BJ (cell line): ENCODE results near the gene CRYL1. TPM values are rescaled to one million over a fixed set of nuclear protein-coding genes. Genes with fewer than 3 reads are reported as not detected.

Experiments used
- CTCF ChIA-PET: fragments of 350-600 bp; formaldehyde crosslinking; extraction: SDS; loops from one replicate; lab custom pipeline; 2021; ENCODE audit warnings: antibody characterized with exemption, inconsistent platforms; lab: Yijun Ruan, JAX
- POLR2A ChIA-PET: fragments of 300-600 bp; sonication (Branson Sonifier 250); formaldehyde crosslinking; extraction: SDS; loops from one replicate; lab custom pipeline; 2021; ENCODE audit warnings: antibody characterized with exemption; lab: Charles Lee
- DNase-seq: peaks from one replicate; pipeline ENCODE4 v3.0.0-alpha.2; 2011; ENCODE audit warnings: low read depth
- H3K27me3 ChIP-seq: 2 replicates; pipeline ENCODE4 v1.6.0; 2011; ENCODE audit warnings: low read length; ENCODE audit not compliant: control insufficient read depth, insufficient read depth
- H3K36me3 ChIP-seq: 2 replicates; pipeline ENCODE4 v1.5.1; 2011; ENCODE audit warnings: low read length; ENCODE audit not compliant: control insufficient read depth, insufficient read depth
- H3K4me3 ChIP-seq: 2 replicates; pipeline ENCODE4 v1.5.1; 2011; ENCODE audit warnings: low read depth, mild to moderate bottlenecking, control low read depth, low read length
- polyA plus RNA-seq: library from polyadenylated mRNA; depleted of rRNA; stranded (reverse); fragments of >200 nt; gene quantifications from 2 replicates; pipeline ENCODE4 v1.2.3, GENCODE V29; 2011
- TF ChIP-seq, protein P1 (sequence below): IDR thresholded peaks from 2 replicates; pipeline ENCODE4 v1.5.1; 2011; ENCODE audit warnings: low read depth, mild to moderate bottlenecking, control low read depth, inconsistent platforms, low read length, moderate library complexity; ENCODE audit not compliant: insufficient read depth

Gene CRYL1
- polyA plus RNA-seq, 1 experiment: 30.6 TPM

DNA sequence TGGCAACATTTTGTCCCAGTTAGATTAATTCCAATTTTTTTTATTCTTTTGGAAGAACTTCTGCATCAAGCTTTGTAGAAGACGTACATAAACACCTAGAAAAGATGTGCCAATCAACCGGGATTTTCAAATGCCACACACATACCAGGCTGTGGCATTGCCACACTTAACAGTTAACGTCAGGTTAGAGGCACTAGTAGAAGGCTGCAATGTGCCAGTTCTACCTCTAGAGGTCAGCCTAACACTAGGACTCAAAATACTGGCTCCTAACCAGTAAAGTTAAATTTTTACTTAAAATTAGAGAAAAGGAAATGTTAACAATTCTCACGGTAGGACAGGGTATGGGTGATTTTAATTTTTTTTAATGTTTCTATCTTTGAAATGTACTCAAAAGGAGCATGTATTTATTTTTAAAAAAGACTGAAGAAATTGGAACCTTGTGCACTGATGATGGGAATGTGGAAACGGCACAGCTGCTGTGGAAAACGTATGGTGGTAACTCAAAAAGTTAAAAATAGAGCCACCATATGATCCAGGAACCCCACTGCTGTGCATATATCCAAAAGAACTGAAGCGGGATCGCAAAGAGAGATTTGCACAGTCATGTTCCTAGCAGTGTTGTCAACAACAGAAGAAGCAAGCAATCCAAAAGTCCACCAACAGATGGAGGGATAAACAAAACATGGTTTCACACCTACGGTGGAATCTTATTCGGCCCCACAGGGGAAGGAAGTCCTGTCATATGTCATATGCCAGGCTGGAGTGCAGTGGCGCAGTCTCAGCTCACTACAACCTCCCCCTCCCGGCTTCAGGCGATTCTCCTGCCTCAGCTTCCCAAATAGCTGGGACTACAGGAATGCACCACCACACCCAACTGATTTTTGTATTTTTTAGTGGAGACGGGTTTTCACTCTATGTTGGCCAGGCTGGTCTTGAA, 30.3 kb downstream of the CRYL1 start:
- CTCF ChIA-PET: interaction anchor here (0.7 to 8.2 kb wide), 22 partner anchors 10 to 437 kb away, joined by 3 to 114 read pairs (median 4); partner anchors contain the start of gene IL17D
- H3K27me3 ChIP-seq: no peaks in the 10 kb centered on the region
- H3K36me3 ChIP-seq: no peaks in the 10 kb centered on the region
- H3K4me3 ChIP-seq: no peak overlapping the region
- no peak for DNase-seq
- POLR2A ChIA-PET: no interaction called here
- TF ChIP-seq, protein P1, sequence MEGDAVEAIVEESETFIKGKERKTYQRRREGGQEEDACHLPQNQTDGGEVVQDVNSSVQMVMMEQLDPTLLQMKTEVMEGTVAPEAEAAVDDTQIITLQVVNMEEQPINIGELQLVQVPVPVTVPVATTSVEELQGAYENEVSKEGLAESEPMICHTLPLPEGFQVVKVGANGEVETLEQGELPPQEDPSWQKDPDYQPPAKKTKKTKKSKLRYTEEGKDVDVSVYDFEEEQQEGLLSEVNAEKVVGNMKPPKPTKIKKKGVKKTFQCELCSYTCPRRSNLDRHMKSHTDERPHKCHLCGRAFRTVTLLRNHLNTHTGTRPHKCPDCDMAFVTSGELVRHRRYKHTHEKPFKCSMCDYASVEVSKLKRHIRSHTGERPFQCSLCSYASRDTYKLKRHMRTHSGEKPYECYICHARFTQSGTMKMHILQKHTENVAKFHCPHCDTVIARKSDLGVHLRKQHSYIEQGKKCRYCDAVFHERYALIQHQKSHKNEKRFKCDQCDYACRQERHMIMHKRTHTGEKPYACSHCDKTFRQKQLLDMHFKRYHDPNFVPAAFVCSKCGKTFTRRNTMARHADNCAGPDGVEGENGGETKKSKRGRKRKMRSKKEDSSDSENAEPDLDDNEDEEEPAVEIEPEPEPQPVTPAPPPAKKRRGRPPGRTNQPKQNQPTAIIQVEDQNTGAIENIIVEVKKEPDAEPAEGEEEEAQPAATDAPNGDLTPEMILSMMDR: peak; percentile 93

DNA sequence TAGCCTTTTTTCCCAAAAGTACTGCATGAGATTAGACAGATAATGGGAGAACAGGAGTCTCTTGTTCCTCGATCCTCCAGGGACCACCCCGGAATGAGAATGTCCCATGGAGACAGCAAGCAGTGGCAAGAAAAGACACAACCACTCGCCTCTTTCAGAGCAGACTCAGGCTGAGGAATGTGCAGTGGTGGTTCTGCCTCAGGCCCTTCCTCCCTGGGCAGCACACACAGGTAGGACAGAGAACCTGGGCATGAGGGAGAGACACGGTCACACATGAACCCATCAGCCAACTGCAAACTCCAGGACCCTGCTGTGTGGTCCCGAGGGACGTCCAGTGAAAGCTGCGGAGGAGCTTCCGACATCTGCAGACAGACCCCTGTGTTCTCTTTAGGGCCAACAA, 31.0 kb downstream of the CRYL1 start:
- DNase-seq: no peak
- no peak overlapping the region for H3K4me3 ChIP-seq
- TF ChIP-seq, protein P1: no peak
- ChIA-PET POLR2A (no interaction called here), CTCF (interaction anchor here (0.6 to 8.2 kb wide), 19 partner anchors 16 to 452 kb away, joined by 3 to 114 read pairs (median 4); partner anchors contain the start of gene IL17D)
- H3K27me3 ChIP-seq: no peaks in the 10 kb centered on the region
- H3K36me3 ChIP-seq: no peaks in the 10 kb centered on the region

DNA sequence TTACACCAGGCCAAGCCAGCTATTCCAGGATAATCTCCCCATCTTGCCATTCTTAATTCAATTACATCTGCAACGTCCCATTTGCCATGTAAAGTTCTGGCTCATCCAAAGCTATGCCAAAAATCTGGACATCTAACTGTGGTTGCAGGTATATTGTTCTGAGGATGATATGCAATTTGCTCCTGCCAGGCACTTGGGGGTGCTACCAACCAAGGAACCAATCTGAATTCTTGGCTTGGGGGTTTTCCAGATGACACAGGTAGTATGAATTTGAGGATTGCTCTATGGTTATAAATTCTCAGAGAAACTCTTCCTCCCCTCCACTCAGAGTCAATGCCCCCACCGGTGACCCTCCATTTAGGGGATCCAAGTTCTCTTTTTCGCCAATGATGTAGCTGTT, 33.0 kb downstream of the CRYL1 start:
- no peaks in the 10 kb centered on the region for H3K27me3 ChIP-seq
- no peak overlapping the region for H3K4me3 ChIP-seq
- no peak for DNase-seq
- TF ChIP-seq, protein P1: peak; percentile 51
- ChIA-PET CTCF (interaction anchor here (0.6 to 8.2 kb wide), 13 partner anchors 10 to 440 kb away, joined by 3 to 114 read pairs (median 3); partner anchors contain the start of gene IL17D), POLR2A (no interaction called here)
- H3K36me3 ChIP-seq: peaks cover 1% of the 10 kb centered on the region; the same call in 1 of the 2 replicates

DNA sequence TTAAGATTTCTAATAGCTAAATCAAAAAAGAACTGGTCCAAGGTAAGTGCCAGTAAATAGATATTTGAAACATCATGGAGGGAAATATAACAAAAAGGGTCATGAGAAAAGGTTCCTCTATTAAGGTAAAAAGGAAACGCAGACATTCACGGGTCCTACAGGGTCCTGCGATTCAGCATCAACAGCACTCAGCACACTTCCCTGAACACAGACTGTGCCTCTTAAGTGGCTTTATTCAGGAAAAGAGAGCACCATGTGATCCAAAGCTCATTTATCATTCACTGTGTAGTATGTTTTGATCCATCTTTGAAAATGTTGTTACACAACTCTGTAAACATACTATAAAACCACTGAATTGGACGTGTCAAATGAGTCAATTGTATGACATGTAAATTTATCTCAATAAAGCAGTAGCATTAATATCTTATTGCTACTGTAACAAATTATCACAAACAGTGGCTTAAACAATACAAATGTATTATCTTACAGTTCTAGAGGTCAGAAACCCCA, 33.7 kb downstream of the CRYL1 start:
- DNase-seq: no peak

More for the DNA sequence above, 33.7 kb downstream of the CRYL1 start:
- Histone ChIP-seq H3K27me3 (no peaks in the 10 kb centered on the region), H3K36me3 (peaks cover 1% of the 10 kb centered on the region; the same call in 1 of the 2 replicates), H3K4me3 (no peak overlapping the region)
- CTCF ChIA-PET: interaction anchor here (0.6 to 8.2 kb wide), 8 partner anchors 157 to 440 kb away, joined by 3 to 114 read pairs (median 3); partner anchors contain the start of gene IL17D
- POLR2A ChIA-PET: no interaction called here
- TF ChIP-seq, protein P1: no peak
